ENCODE results near the gene CDH4.
"Not testable (repeated sequence)": the region's sequence is repeated elsewhere in the genome, so short reads cannot be mapped to it uniquely, and the experiment has no call there.

Gene CDH4

GRCh38 chr20:61941721-61942405 is 689.8 kb downstream of the CDH4 start:
- DNase-seq = no peak

DNA sequence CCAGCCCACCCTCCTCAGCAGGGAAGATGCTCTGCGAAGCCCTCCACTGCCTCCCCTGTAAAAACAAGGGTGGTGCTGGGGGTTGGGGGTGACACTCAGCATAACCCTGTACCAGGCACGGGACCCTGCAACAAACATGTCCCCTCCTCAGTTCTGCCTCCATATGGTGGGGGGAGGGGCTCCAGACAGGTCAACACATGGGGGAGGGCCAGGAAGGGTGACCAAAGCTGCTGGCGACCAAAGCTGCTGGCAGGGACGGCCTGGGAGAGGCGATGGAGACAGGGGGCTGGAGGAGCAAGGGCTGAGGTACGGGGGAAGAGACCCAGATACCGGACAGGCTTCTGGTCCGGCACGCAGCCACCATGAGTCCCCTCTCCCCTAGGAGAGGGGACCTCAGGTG is 690.5 kb downstream of the CDH4 start:
- DNase-seq = no peak

DNA sequence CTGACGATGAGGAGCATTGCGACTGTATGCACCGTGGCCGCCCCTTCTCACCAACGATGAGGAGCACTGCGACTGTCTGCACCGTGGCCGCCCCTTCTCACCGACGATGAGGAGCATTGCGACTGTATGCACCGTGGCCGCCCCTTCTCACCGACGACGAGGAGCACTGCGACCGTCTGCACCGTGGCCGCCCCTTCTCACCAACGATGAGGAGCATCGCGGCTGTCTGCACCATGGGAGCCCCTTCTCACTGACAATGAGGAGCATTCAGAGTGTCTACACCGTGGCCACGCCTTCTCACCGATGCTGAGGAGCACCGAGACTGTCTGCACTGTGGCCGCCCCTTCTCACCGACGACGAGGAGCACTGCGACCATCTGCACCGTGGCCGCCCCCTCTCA is 692.9 kb downstream of the CDH4 start:
- DNase-seq = not testable (repeated sequence)

- DNase-seq = not testable (repeated sequence)
These were observed 693.4 kb downstream of the CDH4 start for GRCh38 chr20:61945495-61945894.

GRCh38 chr20:61948056-61948455 is 696.0 kb downstream of the CDH4 start:
- not testable (repeated sequence) for DNase-seq

DNA sequence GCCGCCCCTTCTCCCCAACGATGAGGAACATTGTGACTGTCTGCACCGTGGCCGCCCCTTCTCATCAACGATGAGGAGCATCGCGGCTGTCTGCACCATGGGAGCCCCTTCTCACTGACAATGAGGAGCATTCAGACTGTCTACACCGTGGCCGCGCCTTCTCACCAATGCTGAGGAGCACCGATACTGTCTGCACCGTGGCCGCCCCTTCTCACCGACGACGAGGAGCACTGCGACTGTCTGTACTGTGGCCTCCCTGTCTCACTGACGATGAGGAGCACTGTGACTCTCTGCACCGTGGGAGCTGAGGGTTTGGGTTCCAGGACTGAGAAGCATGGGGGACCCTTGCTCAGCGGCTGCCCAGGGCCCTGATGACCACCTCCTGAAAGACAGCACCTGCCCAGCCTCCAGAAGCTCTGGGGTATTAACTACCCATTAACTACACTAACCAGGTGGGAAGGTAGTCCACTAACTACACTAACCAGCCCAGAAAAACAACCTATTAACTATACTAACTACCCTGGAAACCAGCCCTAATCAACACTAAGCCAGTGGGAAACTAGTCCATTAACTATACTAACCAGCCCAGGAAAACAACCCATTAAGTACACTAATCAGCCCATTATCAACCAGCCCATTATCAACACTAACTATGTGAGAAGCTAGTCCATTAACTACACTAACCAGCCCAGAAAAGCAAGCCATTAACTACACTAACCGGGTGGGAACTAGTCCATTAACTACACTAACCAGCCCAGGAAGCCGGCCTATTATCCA is 696.7 kb downstream of the CDH4 start:
- DNase-seq = no peak

GRCh38 chr20:61949363-61949713 is 697.3 kb downstream of the CDH4 start:
- DNase-seq = no peak

DNA sequence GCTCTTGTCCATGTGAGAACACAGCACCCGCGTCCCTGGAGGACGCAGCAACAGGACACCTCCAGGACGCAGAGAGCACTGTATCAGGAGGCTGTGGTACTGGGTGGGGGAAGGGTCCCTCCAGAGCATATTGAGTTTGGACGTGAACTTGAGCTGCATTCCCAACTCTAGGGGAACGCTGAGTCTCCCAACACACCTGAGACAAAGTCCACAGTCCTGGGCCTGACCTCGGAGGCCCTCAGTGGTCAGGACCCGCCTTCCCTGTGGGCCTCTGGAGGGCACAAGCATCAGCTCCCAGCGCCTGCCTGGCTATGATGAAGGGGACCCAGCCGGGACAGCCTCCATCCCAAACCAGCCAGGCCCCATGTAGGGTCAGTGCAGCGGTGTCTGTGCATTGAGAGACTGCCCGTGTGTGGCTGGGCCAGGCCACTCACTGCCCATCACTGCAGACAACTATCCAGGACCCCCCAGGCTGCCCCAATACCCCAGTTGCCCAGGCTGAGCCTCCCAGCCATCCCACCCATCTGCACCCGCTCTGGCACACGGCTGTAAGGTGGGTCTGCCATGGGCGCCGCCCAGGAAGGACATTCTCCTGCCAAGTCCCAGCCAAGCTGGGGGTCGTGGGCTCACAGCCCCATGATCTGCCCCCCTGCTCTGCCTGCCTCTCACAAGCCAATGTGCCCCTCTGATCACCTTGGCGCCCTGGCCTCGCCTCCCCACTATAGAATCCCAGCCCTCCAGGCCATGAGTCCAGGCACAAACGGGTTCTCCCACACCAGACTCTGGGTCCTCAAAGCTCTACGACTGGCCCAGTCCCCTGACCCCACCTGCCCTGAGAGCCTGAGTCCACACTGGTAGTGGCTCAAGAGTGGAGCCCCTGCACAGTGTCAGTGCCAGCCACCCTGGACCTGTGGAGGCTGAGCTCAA is 697.9 kb downstream of the CDH4 start:
- DNase-seq = no peak

DNA sequence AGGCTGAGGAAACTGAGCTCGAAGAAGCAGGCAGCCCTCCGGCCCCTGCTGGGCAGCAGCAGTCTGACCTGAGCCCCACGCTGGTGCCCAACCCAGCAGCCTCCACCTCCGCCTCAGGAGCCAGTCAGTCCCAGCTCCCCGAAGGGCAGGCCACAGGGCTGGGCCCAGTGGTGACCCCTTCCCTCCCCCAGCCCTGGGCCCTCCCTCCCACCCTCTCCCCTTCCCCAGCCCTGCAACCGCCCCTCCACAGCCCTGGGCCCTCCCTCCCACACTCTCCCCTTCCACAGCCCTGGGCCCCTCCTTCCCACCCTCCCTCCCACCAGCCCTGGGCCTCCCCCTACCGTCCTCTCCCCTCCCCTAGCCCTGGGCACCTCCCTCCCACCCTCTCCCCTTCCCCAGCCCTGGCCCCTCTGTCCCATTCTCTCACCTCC is 698.6 kb downstream of the CDH4 start:
- no peak for DNase-seq

DNA sequence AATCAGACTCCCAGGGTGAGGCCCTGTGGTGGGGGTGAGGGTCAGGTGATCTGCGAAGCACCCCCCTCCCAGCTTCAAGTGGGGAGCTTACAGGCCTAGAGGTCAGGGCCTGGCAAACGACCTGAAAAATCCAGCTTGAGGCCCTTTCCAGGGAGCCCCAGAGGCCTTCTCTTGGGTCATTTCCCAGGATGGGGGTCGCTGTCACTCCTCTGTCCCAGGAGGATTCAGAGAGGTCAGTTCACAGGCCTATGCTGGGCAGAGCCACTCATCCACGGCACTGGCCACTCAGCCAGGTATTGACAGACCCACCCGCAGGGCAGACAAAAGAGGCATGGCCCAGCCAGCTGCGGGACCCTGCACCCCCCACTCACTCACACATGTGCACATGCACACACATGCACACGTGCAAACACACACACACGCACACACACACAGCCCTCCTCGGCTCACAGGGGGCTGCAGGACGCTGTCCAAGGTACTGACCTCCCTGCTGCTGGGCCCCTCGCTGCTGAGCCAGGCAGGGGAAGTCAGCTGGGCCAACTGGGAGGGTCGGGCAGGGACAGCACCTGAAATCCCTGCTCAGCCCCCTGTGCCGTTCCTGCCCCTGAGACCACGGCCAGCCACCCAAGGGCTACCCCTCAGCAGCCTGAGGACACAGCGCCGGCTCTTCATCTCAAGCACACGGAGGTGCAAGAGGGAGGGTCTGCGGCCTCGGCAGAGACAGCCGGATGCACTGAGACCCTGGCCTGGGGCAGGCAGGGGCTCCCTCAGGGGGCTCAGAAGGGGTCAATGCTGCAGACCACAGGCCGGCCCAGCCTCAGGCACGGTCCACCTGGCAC is 699.9 kb downstream of the CDH4 start:
- DNase-seq = no peak

DNA sequence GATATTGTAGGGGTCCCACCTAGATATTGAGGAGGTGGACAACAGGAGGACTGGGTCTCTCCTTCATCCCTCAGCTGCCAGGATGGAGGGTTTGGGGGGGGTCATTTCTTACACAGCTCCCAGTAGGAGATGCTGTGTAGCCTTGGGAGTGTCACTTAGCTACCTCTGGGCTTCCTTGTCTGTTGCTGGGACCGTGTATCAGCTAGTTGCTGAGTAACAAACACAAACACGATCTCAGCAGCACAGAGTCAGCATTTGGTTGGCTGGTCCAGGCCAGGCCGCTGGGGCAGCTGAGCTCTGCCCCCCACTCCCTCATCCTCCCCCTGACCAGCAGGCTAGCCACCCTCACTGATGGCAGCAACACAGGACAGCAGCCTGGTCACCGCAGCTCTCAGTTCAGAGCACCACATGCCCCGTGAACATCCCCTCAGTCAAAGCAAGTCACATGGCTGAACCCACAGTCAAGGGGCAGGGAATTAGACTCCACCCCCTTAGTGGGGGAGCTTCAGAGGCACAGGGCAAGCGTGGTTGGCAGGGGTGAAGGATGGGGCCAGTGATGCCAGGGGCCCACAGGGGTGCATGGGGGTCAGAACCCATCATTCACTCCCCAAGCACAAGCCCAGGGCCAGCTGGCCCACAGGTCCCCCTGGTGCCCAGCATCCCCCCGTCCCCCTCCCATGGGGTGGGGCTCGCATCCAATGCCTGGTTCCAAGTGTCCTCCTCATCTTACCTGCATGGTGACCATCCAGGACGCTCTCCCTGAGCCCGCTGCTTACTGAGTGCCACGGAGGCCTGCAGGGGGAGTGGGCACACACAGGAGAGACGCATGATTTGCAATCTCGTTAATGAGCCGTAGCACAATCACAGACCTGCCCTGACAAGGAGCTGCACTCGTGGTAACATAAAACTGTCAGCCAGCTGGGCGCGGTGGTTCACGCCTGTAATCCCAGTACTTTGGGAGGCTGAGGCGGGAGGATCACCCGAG is 701.3 kb downstream of the CDH4 start:
- no peak for DNase-seq

GRCh38 chr20:61954276-61955021 is 702.4 kb downstream of the CDH4 start:
- DNase-seq = no peak

GRCh38 chr20:61955668-61956395 is 703.8 kb downstream of the CDH4 start:
- no peak for DNase-seq

GRCh38 chr20:61956396-61957342 is 704.6 kb downstream of the CDH4 start:
- no peak for DNase-seq

DNA sequence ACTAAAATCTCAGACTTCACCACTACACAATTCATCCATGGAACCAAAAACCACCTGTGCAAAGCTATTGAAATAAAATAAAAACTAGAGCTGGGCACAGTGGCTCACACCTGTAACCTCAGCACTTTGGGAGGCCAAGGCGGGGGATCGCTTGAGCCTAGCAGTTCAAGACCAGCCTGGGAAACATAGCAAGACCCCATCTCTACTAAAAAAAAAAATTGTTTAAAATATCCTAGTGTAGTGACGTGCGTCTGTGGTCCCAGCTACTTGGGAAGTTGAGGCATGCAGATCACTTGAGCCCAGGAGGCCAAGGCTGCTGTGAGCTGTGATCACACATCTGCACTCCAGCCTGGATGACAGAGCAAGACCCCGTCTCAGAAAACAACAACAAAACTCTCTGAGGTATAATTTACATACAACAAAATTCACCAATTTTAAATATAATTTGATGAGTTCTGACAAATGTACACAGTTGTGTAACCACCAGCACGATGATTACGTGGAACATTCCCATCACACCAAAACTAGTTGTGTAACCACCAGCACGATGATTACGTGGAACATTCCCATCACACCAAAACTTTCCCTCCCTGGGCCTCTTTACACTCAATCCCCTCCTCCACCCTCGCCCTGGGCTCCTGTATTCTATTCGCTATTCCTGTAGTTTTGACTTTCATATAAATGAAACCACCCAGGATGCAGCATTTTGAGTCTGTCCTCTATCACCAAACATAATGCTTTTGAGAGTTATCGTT is 706.1 kb downstream of the CDH4 start:
- no peak for DNase-seq

- DNase-seq = no peak
These were observed 707.0 kb downstream of the CDH4 start for GRCh38 chr20:61958773-61959700.

DNA sequence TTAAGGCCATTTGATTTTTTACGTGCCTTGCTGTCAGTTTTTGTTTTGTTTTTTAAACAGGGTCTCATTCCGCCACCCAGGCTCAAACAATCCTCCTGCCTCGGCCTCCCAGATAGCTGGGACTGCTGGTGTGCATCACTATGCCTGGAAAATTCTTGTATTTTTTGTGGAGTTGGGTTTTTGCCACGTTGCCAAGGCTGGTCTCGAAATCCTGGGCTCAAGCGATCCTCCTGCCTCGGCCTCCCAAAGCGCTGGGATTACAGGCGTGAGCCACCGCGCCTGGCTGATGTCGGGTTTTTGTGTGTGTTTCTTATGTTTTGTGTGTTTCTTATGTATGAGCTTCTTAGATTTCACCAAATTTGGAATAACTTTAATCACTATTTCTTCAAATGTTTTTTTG is 708.8 kb downstream of the CDH4 start:
- DNase-seq = no peak

Data from CD4-positive, alpha-beta T cell treated with Interleukin-17A for 1 hour (primary cell).